IMR-90 (cell line): ENCODE measurements around the gene ANGPTL5. TPM values are rescaled to one million over a fixed set of nuclear protein-coding genes. Genes with fewer than 3 reads are reported as not detected.

Experiments used
- ATAC-seq: fragments of 200-7000 bp; cut with Tn5 transposase; 2 replicates; pipeline ENCODE4 v1.9.1; 2020; ENCODE audit warnings: low read depth, mild to moderate bottlenecking, moderate library complexity
- BruUV-seq: library from RNA; stranded (reverse); fragments of 400-500 nt; replicated peaks from 2 replicates; lab custom pipeline; 2021; lab: Mats Ljungman, UMichigan
- CTCF ChIA-PET: fragments of 300-600 bp; formaldehyde crosslinking; extraction: SDS; loops from one replicate; lab custom pipeline; 2021; ENCODE audit warnings: antibody characterized with exemption; lab: Yijun Ruan, JAX
- POLR2A ChIA-PET: fragments of 300-600 bp; sonication (Branson Sonifier 250); formaldehyde crosslinking; loops from one replicate; lab custom pipeline; 2022; ENCODE audit warnings: antibody characterized with exemption; ENCODE audit not compliant: unreplicated experiment; lab: Charles Lee
- DNase-seq: peaks from one replicate; pipeline ENCODE4 v3.0.0; 2013
- H2AFZ ChIP-seq: replicated peaks from 2 replicates; pipeline ENCODE3; 2013; ENCODE audit warnings: low read length, mild to moderate bottlenecking; ENCODE audit not compliant: poor library complexity
- H2AK5ac ChIP-seq: 2 replicates; pipeline ENCODE4 v1.6.1; 2013; ENCODE audit warnings: low read depth, low read length, inconsistent platforms
- H2AK9ac ChIP-seq: replicated peaks from 2 replicates; pipeline ENCODE3; 2013; ENCODE audit warnings: mild to moderate bottlenecking, low read depth, low read length, moderate library complexity; ENCODE audit not compliant: poor library complexity
- H2BK120ac ChIP-seq: 2 replicates; pipeline ENCODE4 v1.6.1; 2013; ENCODE audit warnings: low read depth, low read length, inconsistent platforms
- H2BK15ac ChIP-seq: 3 replicates; pipeline ENCODE4 v1.6.1; 2013; ENCODE audit warnings: low read depth, low read length, inconsistent platforms
- H2BK20ac ChIP-seq: 2 replicates; pipeline ENCODE4 v1.6.1; 2013; ENCODE audit warnings: low read depth, mild to moderate bottlenecking, inconsistent platforms, low read length, moderate library complexity
- H2BK5ac ChIP-seq: 2 replicates; pipeline ENCODE4 v1.6.1; 2013; ENCODE audit warnings: mild to moderate bottlenecking, low read depth, low read length, inconsistent platforms; ENCODE audit not compliant: poor library complexity, severe bottlenecking
- H3K14ac ChIP-seq: replicated peaks from 2 replicates; pipeline ENCODE4 v1.6.1; 2013; ENCODE audit warnings: low read depth, low read length, inconsistent platforms
- H3K18ac ChIP-seq: 2 replicates; pipeline ENCODE4 v1.6.1; 2013; ENCODE audit warnings: low read depth, low read length, control low read depth
- H3K23ac ChIP-seq: 2 replicates; pipeline ENCODE4 v1.6.1; 2013; ENCODE audit warnings: low read depth, low read length, inconsistent platforms
- H3K27ac ChIP-seq: 2 replicates; pipeline ENCODE4 v1.5.1; 2013; ENCODE audit warnings: mild to moderate bottlenecking, control low read depth, low read length; ENCODE audit not compliant: insufficient read depth
- H3K27me3 ChIP-seq: 2 replicates; pipeline ENCODE4 v1.6.1; 2013; ENCODE audit warnings: low read length; ENCODE audit not compliant: control insufficient read depth, insufficient read depth
- H3K36me3 ChIP-seq: 2 replicates; pipeline ENCODE4 v1.6.1; 2013; ENCODE audit warnings: low read length, mixed read lengths; ENCODE audit not compliant: control insufficient read depth, insufficient read depth
- H3K4ac ChIP-seq: 2 replicates; pipeline ENCODE4 v1.6.1; 2013; ENCODE audit warnings: low read depth, low read length, inconsistent platforms
- H3K4me1 ChIP-seq: 2 replicates; pipeline ENCODE4 v1.6.1; 2013; ENCODE audit warnings: low read length, mixed read lengths; ENCODE audit not compliant: control insufficient read depth, insufficient read depth
- H3K4me2 ChIP-seq: 2 replicates; pipeline ENCODE4 v1.6.1; 2013; ENCODE audit warnings: low read depth, mild to moderate bottlenecking, control low read depth, low read length, moderate library complexity
- H3K4me3 ChIP-seq: 2 replicates; pipeline ENCODE4 v1.5.1; 2013; ENCODE audit warnings: low read depth, mild to moderate bottlenecking, control low read depth, low read length, moderate library complexity; ENCODE audit not compliant: insufficient read depth
- H3K56ac ChIP-seq: 2 replicates; pipeline ENCODE4 v1.6.1; 2013; ENCODE audit warnings: low read length, inconsistent platforms; ENCODE audit not compliant: insufficient read depth; ENCODE audit errors: extremely low read depth
- H3K79me1 ChIP-seq, 2 experiments: 2 replicates each; pipeline ENCODE4 v1.6.1; 2013; ENCODE audit warnings: low read length in 2 of 2, inconsistent platforms in 1 of 2, low read depth in 1 of 2
- H3K9ac ChIP-seq: 2 replicates; pipeline ENCODE4 v1.6.1; 2013; ENCODE audit warnings: low read depth, low read length, control low read depth
- H3K9me1 ChIP-seq: 2 replicates; pipeline ENCODE4 v1.6.1; 2013; ENCODE audit warnings: low read length, inconsistent platforms; ENCODE audit not compliant: insufficient read depth
- H3K9me3 ChIP-seq: 2 replicates; pipeline ENCODE4 v1.6.1; 2013; ENCODE audit warnings: low read length; ENCODE audit not compliant: control insufficient read depth, insufficient read depth
- H4K20me1 ChIP-seq: 2 replicates; pipeline ENCODE4 v1.6.1; 2013; ENCODE audit warnings: low read length, inconsistent platforms; ENCODE audit not compliant: insufficient read depth
- H4K5ac ChIP-seq: 2 replicates; pipeline ENCODE4 v1.6.1; 2013; ENCODE audit warnings: mild to moderate bottlenecking, low read depth, low read length, control low read depth
- H4K8ac ChIP-seq, 2 experiments: 2 replicates each; pipeline ENCODE4 v1.6.1; 2013; ENCODE audit warnings: low read depth in 2 of 2, low read length in 2 of 2, control low read depth in 1 of 2, inconsistent platforms in 1 of 2
- H4K91ac ChIP-seq: 2 replicates; pipeline ENCODE4 v1.6.1; 2013; ENCODE audit warnings: low read depth, low read length, inconsistent platforms; ENCODE audit not compliant: insufficient read depth
- CEBPB ChIP-seq: IDR thresholded peaks from 2 replicates; pipeline ENCODE4 v1.6.1; 2012; ENCODE audit warnings: low read depth, low read length, improper control_type of control experiment
- WGBS, 2 experiments: methylation state at CpG; one replicate each; pipeline versions ENCODE4 v1.1.5 to v1.1.7; 2013; ENCODE audit warnings: missing lambda C conversion rate in 2 of 2; ENCODE audit not compliant: insufficient read length in 1 of 2; ENCODE audit errors: extremely low coverage in 2 of 2; 5-methylcytosine and 5-hydroxymethylcytosine counted together
- dilution Hi-C: fragments of 300-500 bp; cut with HindIII; formaldehyde crosslinking; loops from one replicate; pipeline ENCODE4 v1.14.3; 2018; ENCODE audit warnings: low sequenced_read_pairs; ENCODE audit not compliant: unreplicated experiment
- in situ Hi-C: fragments of 300-500 bp; cut with MboI; formaldehyde crosslinking; loops from 3 replicates; pipeline ENCODE4 v1.14.3; 2019; ENCODE audit warnings: low sequenced_read_pairs, inconsistent platforms, mixed read lengths
- intact Hi-C: fragments of 100-400 bp; cut with micrococcal nuclease; formaldehyde crosslinking; loops from 2 replicates; pipeline ENCODE4 v1.10.0; 2022
- polyA plus RNA-seq, 3 experiments: library from polyadenylated mRNA; depleted of rRNA; stranded (reverse); fragments of >200 nt; gene quantifications; 2 replicates each; pipeline ENCODE4 v1.2.3, GENCODE V29; 2012; ENCODE audit warnings: low replicate concordance in 1 of 3
- total RNA-seq: library from RNA; depleted of rRNA; stranded (reverse); fragments of >200 nt; gene quantifications from 2 replicates; pipeline ENCODE4 v1.2.3, GENCODE V29; 2012

ANGPTL5 gene
- total and polyA plus RNA-seq, 2 of the 4 experiments (the other 2 are of a cell fraction) = not detected

DNA sequence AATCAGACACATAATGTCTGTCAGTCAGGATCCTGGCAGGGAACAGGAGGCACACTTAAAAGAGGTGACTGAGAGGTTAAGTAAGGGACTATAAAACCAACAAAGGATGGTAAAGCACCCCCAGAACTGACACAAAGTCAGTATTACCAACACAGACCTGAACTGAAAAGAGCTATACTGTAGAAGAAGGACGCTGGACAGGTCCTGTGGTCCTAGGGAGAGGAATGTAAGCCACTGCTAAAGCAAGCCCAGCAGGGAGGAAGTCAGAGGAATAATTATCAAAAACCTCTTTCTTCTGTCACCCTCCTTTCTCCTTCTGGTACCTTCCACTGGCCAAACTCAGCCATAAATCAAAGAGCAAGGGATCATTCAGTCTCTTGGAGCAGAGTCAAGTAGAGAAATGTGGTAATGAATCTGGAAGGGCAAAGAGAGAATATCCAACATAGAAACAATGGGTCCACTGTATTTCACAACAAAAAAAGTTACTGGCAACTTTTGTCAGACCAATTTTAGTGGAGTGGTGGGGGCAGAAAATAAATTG, 33.4 kb upstream of the ANGPTL5 start:
- in situ Hi-C loops (no loop called here), dilution Hi-C loops (no loop called here)

More for the DNA sequence above, 33.4 kb upstream of the ANGPTL5 start:
- no peaks in the 10 kb centered on the region for H4K20me1 ChIP-seq
- intact Hi-C loops = no loop called here
- H2BK120ac ChIP-seq = no peak overlapping the region
- H2AK9ac ChIP-seq = no peak overlapping the region
- H3K4me1 ChIP-seq = no peaks in the 10 kb centered on the region
- TF ChIP-seq CEBPB = no peak
- H2BK15ac ChIP-seq = no peak overlapping the region
- H3K4me2 ChIP-seq = no peak overlapping the region
- WGBS, 2 experiments = no CpG with 5 or more reads among the region's 1 CpG
- CTCF ChIA-PET = no interaction called here
- H3K27ac ChIP-seq = no peak overlapping the region
- H3K23ac ChIP-seq = no peak overlapping the region
- H3K36me3 ChIP-seq = no peaks in the 10 kb centered on the region
- H3K4ac ChIP-seq = no peak overlapping the region
- H2BK5ac ChIP-seq = no peak overlapping the region
- DNase-seq (no peak), ATAC-seq (no peak)
- H3K4me3 ChIP-seq = no peak overlapping the region
- H4K5ac ChIP-seq = no peak overlapping the region
- no peaks in the 10 kb centered on the region for H3K27me3 ChIP-seq
- no peak overlapping the region for H3K56ac ChIP-seq
- no peak overlapping the region for H3K18ac ChIP-seq
- H3K9me1 ChIP-seq = no peaks in the 10 kb centered on the region
- no peak overlapping the region for H4K8ac ChIP-seq
- no peak overlapping the region for H3K14ac ChIP-seq
- H2AFZ ChIP-seq = no peak overlapping the region
- no TSS peak for BruUV-seq
- POLR2A ChIA-PET = no interaction called here
- no peak overlapping the region for H2BK20ac ChIP-seq
- no peak overlapping the region for H4K91ac ChIP-seq
- no peaks in the 10 kb centered on the region for H3K79me1 ChIP-seq
- H3K9ac ChIP-seq = no peak overlapping the region
- H3K9me3 ChIP-seq = no peaks in the 10 kb centered on the region
- H2AK5ac ChIP-seq = no peak overlapping the region
